GM19463 (cell line): ENCODE data around the gene NUDC.

ENCODE experiments used
- ATAC-seq: cut with Tn5 transposase; IDR thresholded peaks from one replicate; pipeline ENCODE4 v1.9.1; 2021; ENCODE audit warnings: mild to moderate bottlenecking, moderate library complexity; ENCODE audit not compliant: unreplicated experiment

The NUDC gene

GRCh38 chr1:26949266-26949925 is 27.9 kb downstream of the NUDC start:
- no peak for ATAC-seq

GRCh38 chr1:26949926-26950319 is 28.4 kb downstream of the NUDC start:
- ATAC-seq = no peak

DNA sequence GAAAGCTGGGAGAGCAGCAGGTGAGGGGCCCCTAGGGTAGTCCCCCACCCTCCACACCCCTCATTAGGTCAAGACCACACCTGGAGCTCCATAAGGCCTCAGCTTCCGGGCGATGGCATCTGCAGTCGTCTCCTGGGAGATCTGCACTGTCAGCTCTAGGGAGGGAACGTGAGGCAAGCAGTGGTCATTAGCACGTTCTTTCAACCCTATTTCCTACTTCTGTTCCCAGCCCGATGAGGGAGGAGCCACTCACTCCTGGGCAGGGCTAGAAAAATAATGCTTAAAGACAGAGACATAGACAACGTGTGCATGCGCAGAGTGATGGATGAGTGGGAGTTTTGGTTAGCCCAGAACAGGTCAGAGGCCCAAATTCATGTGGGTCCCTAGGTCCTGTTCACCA is 29.1 kb downstream of the NUDC start:
- ATAC-seq = no peak

DNA sequence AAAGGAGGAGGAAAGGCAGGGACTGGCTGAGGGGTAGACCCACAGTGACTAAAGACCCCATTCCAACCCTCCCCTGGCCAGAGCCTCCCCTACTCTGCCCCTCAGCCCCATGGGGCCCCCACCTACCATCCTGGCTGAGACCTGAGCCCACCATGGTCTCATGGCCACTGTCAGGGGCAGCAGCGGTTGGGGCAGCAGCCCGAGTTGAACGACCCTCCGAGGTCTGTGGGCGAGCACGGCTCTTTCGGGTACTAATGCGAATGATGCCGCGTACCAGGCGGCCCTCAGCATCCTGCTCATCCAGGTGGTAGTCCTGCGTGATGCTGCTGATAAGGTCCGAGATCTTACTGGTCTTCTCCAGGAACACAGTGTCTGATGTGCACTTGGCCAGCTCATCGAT is 29.7 kb downstream of the NUDC start:
- no peak for ATAC-seq

DNA sequence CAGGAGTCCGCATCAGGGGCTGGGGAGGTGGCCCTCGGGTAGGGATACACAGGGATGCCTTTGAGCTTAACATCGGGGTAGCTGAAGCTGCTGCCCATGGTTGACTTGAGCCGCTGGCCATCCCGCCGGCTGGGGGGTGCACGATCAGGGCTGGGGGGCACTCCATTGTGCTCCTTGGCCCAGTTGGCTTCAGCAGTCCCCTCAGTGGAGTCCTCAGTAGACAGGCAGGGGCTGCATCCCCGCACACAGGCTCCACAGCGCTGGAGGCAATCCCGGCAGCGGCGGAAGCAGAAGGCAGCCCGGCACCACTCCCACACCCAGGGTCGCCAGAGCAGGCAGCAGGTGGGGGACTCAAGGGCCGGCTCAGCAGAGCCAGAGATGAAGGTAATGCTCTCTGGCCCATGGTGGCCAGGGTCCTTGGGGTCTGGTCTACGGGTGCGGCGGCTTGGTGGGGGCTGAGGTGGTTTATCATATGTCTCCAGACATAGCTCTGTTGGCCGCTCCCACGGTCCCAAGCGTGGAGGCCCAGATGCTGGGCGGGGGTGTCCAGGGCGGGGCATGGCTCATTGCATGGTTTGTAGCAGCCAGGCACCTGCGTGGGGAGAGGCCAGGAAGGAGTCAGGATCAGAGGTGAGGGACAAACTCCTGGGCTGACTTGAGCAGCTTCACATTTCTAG is 30.4 kb downstream of the NUDC start:
- no peak for ATAC-seq

GRCh38 chr1:26953374-26953773 is 31.8 kb downstream of the NUDC start:
- no peak for ATAC-seq

DNA sequence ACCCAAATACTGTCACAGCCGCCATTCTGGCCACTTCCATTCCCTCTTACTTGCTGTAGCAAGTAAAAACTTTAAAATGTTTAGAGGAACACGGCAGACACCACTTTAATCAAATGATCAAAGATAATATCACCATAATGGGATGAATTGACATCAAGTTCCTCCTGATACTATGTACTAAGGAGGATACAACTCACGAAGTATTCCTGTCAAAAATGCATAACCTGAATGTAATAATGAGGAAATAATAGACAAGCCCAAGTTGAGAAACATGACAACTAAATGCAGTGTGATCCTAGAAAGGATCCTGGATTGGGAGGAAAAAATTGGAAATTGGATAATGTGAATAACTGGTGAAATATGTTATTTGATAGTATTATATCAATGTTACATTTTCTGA is 34.8 kb downstream of the NUDC start:
- ATAC-seq = no peak

GRCh38 chr1:26957306-26957705 is 35.8 kb downstream of the NUDC start:
- ATAC-seq = no peak

DNA sequence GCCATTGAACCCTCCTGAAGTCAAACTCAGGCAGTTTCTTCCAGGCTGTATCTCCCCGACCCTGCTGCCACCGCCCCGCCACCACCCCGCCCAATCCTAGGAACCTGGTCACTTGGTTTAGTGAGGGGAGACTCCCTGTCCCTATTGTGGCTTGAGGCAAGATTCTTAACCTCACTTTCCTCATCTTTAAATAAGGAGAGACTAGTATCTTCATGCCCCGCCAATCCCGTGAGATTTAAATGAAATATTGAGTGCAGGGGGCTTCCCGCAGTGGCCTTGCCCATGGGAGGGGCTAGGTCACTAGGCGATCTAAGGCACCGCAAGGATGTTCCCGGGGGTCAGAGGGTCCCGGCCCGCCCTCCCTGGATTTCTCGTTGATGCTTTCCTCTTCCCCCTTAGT is 37.7 kb downstream of the NUDC start:
- ATAC-seq = no peak

DNA sequence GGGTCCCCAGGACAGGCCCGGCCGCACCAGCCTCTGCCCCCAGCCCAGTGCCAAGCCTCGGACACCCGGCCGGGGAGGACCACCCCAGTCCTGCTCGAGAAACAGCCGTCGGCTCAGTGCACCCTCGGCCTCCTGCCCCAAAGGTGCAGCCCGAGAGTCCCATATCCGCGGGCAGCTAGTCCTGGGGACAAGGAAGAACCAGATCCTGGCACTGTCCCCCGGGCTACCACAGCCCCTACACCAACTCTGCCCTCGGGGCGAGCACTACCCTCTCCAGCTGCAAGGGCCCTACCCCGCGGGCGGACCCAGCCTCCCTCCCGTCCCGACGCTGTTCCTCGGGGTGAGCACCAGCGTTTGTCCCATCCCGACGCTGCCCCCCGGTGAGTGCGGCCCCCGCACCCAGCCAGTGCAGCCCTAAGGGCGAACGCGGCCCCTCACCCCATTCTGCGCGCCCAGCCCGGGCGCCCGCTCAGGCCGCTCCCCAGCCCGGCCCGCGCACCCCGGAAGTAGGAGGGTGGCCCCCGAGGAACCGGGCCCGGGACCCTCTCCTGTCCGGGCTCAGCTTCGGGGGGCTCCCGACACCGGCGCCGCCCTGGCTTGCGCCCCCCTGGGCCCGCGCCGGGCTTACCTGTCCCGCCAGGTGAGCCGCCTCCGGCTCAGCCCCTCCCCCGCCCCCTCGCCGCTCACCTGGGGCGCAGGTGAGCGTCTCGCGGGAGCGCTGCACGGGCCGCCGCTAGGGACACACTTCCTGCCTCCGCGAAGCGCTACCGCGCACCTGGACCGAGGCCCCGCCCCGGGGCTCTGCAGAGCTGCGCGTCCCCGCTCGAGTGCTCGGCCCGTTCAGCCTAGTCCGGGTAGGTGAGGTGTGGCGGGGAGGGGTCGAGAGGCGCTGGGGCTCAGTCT is 38.4 kb downstream of the NUDC start, which contains the start of gene KDF1:
TSS of gene KDF1 (minus strand) at position 747 of the 903 bp plus-strand sequence. CDS start 8,088 bp downstream, outside the sequence.
- ATAC-seq = no peak

- ATAC-seq = no peak
Observed at GRCh38 chr1:26960625-26960966, 39.1 kb downstream of the NUDC start.

- no peak for ATAC-seq
Observed at GRCh38 chr1:26961826-26962225, 40.3 kb downstream of the NUDC start.

DNA sequence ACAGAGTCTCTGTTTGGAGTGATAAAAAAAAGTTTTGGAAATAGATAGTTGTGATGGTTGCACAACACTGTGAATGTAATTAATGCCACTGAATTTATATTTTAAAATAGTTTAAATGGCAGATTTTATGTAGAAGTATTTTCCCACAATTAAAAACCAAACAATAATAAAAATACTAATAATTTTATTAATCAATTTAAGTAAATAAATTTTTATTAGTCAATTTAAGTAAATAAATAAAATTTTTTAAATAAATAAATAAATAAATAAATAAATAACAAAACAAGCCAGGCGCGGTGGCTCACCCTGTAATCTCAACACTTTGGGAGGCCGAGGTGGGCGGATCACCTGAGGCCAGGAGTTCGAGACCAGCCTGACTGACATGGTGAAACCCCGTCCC is 43.7 kb downstream of the NUDC start:
- no peak for ATAC-seq

DNA sequence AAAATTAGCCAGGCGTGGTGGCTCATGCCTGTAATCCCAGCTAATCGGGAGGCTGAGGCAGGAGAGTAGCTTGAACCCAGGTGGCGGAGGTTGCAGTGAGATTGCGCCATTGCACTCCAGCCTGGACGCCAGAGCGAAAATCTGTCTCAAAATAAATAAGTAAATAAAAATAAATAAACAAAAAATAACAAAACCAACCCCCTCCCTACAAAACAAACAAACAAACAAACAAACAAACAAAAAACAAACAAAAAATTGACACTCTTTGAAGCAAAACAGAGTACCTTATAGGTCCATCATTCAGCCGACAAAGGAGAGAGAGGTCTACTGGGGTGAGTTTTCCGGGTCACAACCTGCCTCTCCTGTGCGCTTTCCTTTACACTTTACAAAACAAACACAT is 44.1 kb downstream of the NUDC start:
- ATAC-seq = no peak

GRCh38 chr1:26970810-26971209 is 49.3 kb downstream of the NUDC start:
- no peak for ATAC-seq

DNA sequence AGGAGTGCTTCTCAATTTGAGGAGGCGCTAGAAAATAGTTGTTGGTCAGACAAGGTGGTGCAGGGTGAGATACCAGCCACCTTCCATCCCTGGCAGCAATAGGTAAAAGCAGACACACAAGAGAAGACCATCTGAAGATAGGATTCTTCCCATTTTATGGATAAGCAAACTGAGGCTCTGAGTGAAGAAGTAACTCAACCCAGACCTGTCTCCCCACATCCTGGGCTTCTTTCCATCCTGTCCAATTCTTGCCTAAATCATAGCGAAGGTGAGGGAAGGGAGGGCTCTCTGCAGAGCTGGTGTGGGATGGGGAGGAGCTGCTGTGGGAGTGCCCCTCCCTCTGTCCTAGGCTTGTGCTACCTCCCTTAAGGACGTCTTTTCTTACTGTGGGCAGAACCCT is 50.0 kb downstream of the NUDC start:
- ATAC-seq = no peak

GRCh38 chr1:26972390-26972789 is 50.8 kb downstream of the NUDC start:
- no peak for ATAC-seq

DNA sequence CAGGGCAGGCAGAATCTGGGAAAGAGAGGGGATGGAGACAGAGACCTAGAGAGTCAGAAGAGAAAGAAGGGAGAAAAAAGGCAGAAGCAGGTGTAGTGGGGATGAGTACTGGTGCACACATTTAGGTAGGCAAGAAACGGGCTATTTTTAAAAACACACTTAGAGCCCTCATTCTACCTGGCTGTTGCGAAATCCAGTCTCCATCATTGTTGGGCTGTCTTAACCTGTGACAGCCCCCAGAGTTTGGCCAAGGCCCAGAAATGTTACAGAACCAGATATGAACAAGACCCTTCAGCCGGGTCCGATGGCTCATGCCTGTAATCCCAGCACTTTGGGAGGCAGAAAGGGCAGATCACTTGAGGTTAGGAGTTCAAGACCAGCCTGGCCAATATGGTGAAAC is 51.3 kb downstream of the NUDC start:
- no peak for ATAC-seq

DNA sequence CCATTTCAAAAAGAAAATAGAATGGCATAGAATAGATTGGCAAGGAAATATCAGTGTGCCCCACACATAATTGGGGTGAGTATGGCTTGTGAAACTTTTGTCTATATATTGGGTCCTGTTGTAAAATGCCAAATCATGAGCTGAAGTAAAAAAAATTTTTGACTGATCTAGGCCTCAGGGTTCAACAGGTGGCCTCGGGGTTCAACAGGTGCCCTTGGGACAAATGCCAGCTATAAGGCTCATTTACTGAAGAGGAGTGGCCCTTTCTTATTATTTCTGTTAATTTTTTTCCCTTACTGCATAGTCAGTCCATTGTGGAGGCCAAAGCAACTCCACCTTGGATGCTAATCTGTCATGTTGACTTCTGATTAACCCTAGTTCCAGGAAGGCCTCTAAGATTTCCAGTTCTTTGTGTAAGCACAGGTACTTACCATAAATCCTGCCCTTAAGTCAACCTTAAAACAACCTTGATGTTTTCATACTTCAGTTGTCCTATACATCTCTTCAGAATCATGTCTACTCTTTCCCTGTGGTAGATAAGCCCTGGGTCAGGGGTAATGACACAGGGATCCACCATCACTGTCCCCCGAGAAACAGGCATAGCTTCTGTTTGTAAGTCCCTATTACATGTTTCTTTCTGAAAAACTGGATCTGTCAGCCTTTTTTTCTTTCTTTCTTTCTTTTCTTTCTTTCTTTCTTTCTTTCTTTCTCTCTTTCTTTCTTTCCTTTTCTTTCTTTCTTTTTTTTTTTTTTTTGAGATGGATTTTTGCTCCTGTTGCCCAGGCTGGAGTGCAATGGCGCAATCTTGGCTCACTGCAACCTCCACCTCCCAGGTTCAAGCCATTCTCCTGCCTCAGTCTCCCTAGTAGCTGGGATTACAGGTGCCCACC is 55.3 kb downstream of the NUDC start:
- no peak for ATAC-seq

- no peak for ATAC-seq
Observed at GRCh38 chr1:26978901-26979300, 57.4 kb downstream of the NUDC start.
